GM23338 (cell line): ENCODE measurements around the gene SCNN1A. TPM values are rescaled to one million over a fixed set of nuclear protein-coding genes. Genes with fewer than 3 reads are reported as not detected.
A peak's percentile ranks its signal among the peaks of the same experiment; 100 is the strongest.

Source experiments
- ATAC-seq: fragments of 200-7000 bp; cut with Tn5 transposase; 3 replicates; pipeline ENCODE4 v1.9.1; 2020
- DNase-seq: peaks from one replicate; pipeline ENCODE4 v3.0.0-alpha.2; 2015; ENCODE audit warnings: low spot score
- H2AFZ ChIP-seq: fragments of 200-600 bp; sonication (generic); 2 replicates; pipeline ENCODE4 v1.8.0; 2016; ENCODE audit warnings: antibody characterized with exemption, mild to moderate bottlenecking, moderate library complexity
- H3F3A ChIP-seq: fragments of 200-600 bp; sonication (generic); replicated peaks from 2 replicates; pipeline ENCODE4 v1.8.0; 2017; ENCODE audit warnings: antibody characterized with exemption, mixed run types, low read depth
- H3K27ac ChIP-seq: fragments of 200-600 bp; sonication (generic); 2 replicates; pipeline ENCODE4 v1.6.1; 2016; ENCODE audit warnings: low read depth
- H3K27me3 ChIP-seq: fragments of 200-600 bp; sonication (generic); 2 replicates; pipeline ENCODE4 v1.8.0; 2016; ENCODE audit warnings: mild to moderate bottlenecking, mixed run types, moderate library complexity; ENCODE audit not compliant: insufficient read depth
- H3K36me3 ChIP-seq: fragments of 200-600 bp; sonication (generic); 2 replicates; pipeline ENCODE4 v1.8.0; 2016; ENCODE audit warnings: mild to moderate bottlenecking; ENCODE audit not compliant: insufficient read depth
- H3K4me1 ChIP-seq: fragments of 200-600 bp; sonication (generic); 2 replicates; pipeline ENCODE4 v1.8.0; 2016; ENCODE audit warnings: mild to moderate bottlenecking, moderate library complexity; ENCODE audit not compliant: insufficient read depth
- H3K4me2 ChIP-seq: fragments of 200-600 bp; sonication (generic); 2 replicates; pipeline ENCODE4 v1.7.1; 2017; ENCODE audit warnings: mixed run types
- H3K4me3 ChIP-seq: fragments of 200-600 bp; sonication (generic); 2 replicates; pipeline ENCODE4 v1.6.1; 2016; ENCODE audit warnings: mixed run types
- H3K79me2 ChIP-seq: fragments of 200-600 bp; sonication (generic); replicated peaks from 2 replicates; pipeline ENCODE4 v1.8.0; 2017; ENCODE audit warnings: mild to moderate bottlenecking; ENCODE audit not compliant: insufficient read depth
- H3K9me2 ChIP-seq: fragments of 200-600 bp; sonication (generic); 2 replicates; pipeline ENCODE4 v1.8.0; 2017; ENCODE audit not compliant: insufficient read depth
- H4K20me1 ChIP-seq: fragments of 200-600 bp; sonication (generic); replicated peaks from 2 replicates; pipeline ENCODE4 v1.8.0; 2017; ENCODE audit warnings: mild to moderate bottlenecking; ENCODE audit not compliant: insufficient read depth
- H3K27ac Mint-ChIP-seq: 2 replicates; pipeline ENCODE4 v1.8.0; 2020; ENCODE audit warnings: inconsistent platforms, mild to moderate bottlenecking, moderate library complexity, mixed read lengths
- H3K27me3 Mint-ChIP-seq: 3 replicates; pipeline ENCODE4 v1.8.0; 2022; ENCODE audit warnings: low read depth, mild to moderate bottlenecking, moderate library complexity, mixed read lengths, inconsistent platforms; ENCODE audit not compliant: insufficient read depth, poor library complexity
- H3K36me3 Mint-ChIP-seq: 3 replicates; pipeline ENCODE4 v1.8.0; 2021; ENCODE audit warnings: low read depth, mild to moderate bottlenecking, inconsistent platforms, moderate library complexity, mixed read lengths
- H3K4me1 Mint-ChIP-seq: 3 replicates; pipeline ENCODE4 v1.8.0; 2020; ENCODE audit warnings: mild to moderate bottlenecking, inconsistent platforms, mixed read lengths
- H3K4me3 Mint-ChIP-seq: 3 replicates; pipeline ENCODE4 v1.8.0; 2021; ENCODE audit warnings: moderate library complexity, mild to moderate bottlenecking, inconsistent platforms, mixed read lengths
- H3K9me3 Mint-ChIP-seq: 3 replicates; pipeline ENCODE4 v1.8.0; 2020; ENCODE audit warnings: moderate library complexity, mild to moderate bottlenecking, inconsistent platforms, mixed read lengths
- CTCF ChIP-seq, 2 experiments: fragments of 200-600 bp in 1 of 2; sonication (generic) in 1 of 2; conservative IDR thresholded peaks; 2 replicates each; pipeline versions ENCODE4 v1.5.1 to v1.6.1; 2016 to 2017; ENCODE audit warnings: antibody characterized with exemption in 2 of 2, low read depth in 2 of 2, mild to moderate bottlenecking in 2 of 2, moderate library complexity in 1 of 2
- ETS1 ChIP-seq: IDR thresholded peaks from 2 replicates; pipeline ENCODE4 v1.6.1; 2016; ENCODE audit warnings: antibody characterized with exemption
- EZH2 ChIP-seq: fragments of 200-600 bp; sonication (generic); IDR thresholded peaks from one replicate; pipeline ENCODE4 v1.8.0; 2017; ENCODE audit warnings: antibody characterized with exemption, mild to moderate bottlenecking, low read depth; ENCODE audit not compliant: unreplicated experiment
- EZH2phosphoT487 ChIP-seq: fragments of 200-600 bp; sonication (generic); IDR thresholded peaks from one replicate; pipeline ENCODE4 v1.8.1; 2018; ENCODE audit warnings: antibody characterized with exemption; ENCODE audit not compliant: unreplicated experiment
- JUNB ChIP-seq: IDR thresholded peaks from one replicate; pipeline ENCODE4 v1.6.1; 2016; ENCODE audit warnings: antibody characterized with exemption; ENCODE audit not compliant: unreplicated experiment
- NANOG ChIP-seq: IDR thresholded peaks from 2 replicates; pipeline ENCODE4 v1.6.1; 2016; ENCODE audit warnings: antibody characterized with exemption, borderline replicate concordance
- POLR2AphosphoS5 ChIP-seq: IDR thresholded peaks from 2 replicates; pipeline ENCODE4 v1.6.1; 2016; ENCODE audit warnings: antibody characterized with exemption, low read depth
- REST ChIP-seq: IDR thresholded peaks from one replicate; pipeline ENCODE4 v1.6.1; 2018; ENCODE audit warnings: antibody characterized with exemption; ENCODE audit not compliant: unreplicated experiment
- ZNF114 ChIP-seq: fragments of 250-450 bp; sonication (Bioruptor Pico); IDR thresholded peaks from 2 replicates; pipeline ENCODE4 v1.5.0; 2020; ENCODE audit warnings: mild to moderate bottlenecking, moderate library complexity
- ZNF331 ChIP-seq: fragments of 250-450 bp; sonication (Bioruptor Pico); IDR thresholded peaks from 2 replicates; pipeline ENCODE4 v1.5.0; 2020; ENCODE audit warnings: low read depth, mild to moderate bottlenecking, moderate library complexity
- ZNF462 ChIP-seq: fragments of 250-450 bp; sonication (Bioruptor Pico); IDR thresholded peaks from 2 replicates; pipeline ENCODE4 v1.5.0; 2020; ENCODE audit warnings: mild to moderate bottlenecking, moderate library complexity
- polyA plus RNA-seq: library from polyadenylated mRNA; unstranded; fragments of >200 nt; fragmentation: Nextera tagmentation; extraction: Ambion mirVana; gene quantifications from 2 replicates; pipeline ENCODE4 v1.2.1, GENCODE V29; 2016
- total RNA-seq: library from RNA; depleted of rRNA; stranded (reverse); fragments of >200 nt; shearing (Covaris generic); gene quantifications from 2 replicates; pipeline ENCODE4 v1.2.3, GENCODE V29; 2014

The SCNN1A gene
- total and polyA plus RNA-seq, 2 experiments from 2014 or later: 37.1 to 125 TPM

- no peaks in the 10 kb centered on the region for H3K36me3 Mint-ChIP-seq
- Histone ChIP-seq H3F3A (no peaks in the 10 kb centered on the region), H2AFZ (peak overlapping the region; percentile 80), H3K4me2 (no peak overlapping the region), H4K20me1 (no peaks in the 10 kb centered on the region), H3K4me3 (no peak overlapping the region), H3K27me3 (no peaks in the 10 kb centered on the region), H3K36me3 (no peaks in the 10 kb centered on the region), H3K27ac (no peak overlapping the region), H3K4me1 (no peaks in the 10 kb centered on the region), H3K9me2 (no peaks in the 10 kb centered on the region), H3K79me2 (no peaks in the 10 kb centered on the region)
- TF ChIP-seq POLR2AphosphoS5 (no peak), JUNB (no peak), ZNF331 (CRISPR knock-in tag) (no peak), CTCF (conservative IDR thresholded peaks at IDR 0.05; ENCODE audit: low read depth in 2 of 2) (no peak), ZNF114 (no peak), EZH2 (no peak), ZNF462 (CRISPR knock-in tag) (no peak), EZH2phosphoT487 (no peak), NANOG (no peak), REST (no peak), ETS1 (no peak)
- H3K4me3 Mint-ChIP-seq: no peak overlapping the region
- H3K9me3 Mint-ChIP-seq: no peaks in the 10 kb centered on the region
- ATAC-seq (peak; percentile 63), DNase-seq (no peak)
- peaks cover 6% of the 10 kb centered on the region for H3K27me3 Mint-ChIP-seq
- no peak overlapping the region for H3K27ac Mint-ChIP-seq
- H3K4me1 Mint-ChIP-seq: peaks cover 5% of the 10 kb centered on the region; the same call in 2 of the 3 replicates
These were observed 48.6 kb upstream of the SCNN1A start for GRCh38 chr12:6424008-6424347.
